HepG2 (cell line): ENCODE data around the gene TRMU. TPM values are rescaled to one million over a fixed set of nuclear protein-coding genes. Genes with fewer than 3 reads are reported as not detected.
A peak's percentile ranks its signal among the peaks of the same experiment; 100 is the strongest.

Source experiments
- ATAC-seq: fragments of 200-7000 bp; cut with Tn5 transposase; 3 replicates; pipeline ENCODE4 v1.9.1; 2020; ENCODE audit warnings: mild to moderate bottlenecking, moderate library complexity
- BruUV-seq: library from RNA; stranded (reverse); fragments of 400-500 nt; replicated peaks from 2 replicates; lab custom pipeline; 2021; lab: Mats Ljungman, UMichigan
- CTCF ChIA-PET: fragments of 300-600 bp; formaldehyde crosslinking; extraction: SDS; loops from one replicate; lab custom pipeline; 2021; ENCODE audit warnings: low total read pairs, inconsistent platforms, low intra/inter-chr PET ratio; lab: Yijun Ruan, JAX
- POLR2A ChIA-PET: fragments of 350-600 bp; sonication (Branson Sonifier 250); formaldehyde crosslinking; loops from one replicate; lab custom pipeline; 2020; ENCODE audit warnings: antibody characterized with exemption, inconsistent platforms; lab: Yijun Ruan, JAX
- DNase-seq: peaks from one replicate; pipeline ENCODE4 v3.0.0-alpha.2; 2015; ENCODE audit warnings: low spot score
- FAIRE-seq: peaks from 3 replicates; lab custom pipeline; 2011; peaks lifted over from hg19 to GRCh38; lab: Jason Lieb, UNC
- H2AFZ ChIP-seq: one replicate; pipeline ENCODE4 v1.6.1; 2011; ENCODE audit warnings: low read length, inconsistent platforms
- H3K27ac ChIP-seq: fragments of 300-600 bp; 3 replicates; pipeline ENCODE4 v1.8.0; 2011; ENCODE audit warnings: mixed run types, mild to moderate bottlenecking, mixed read lengths, low read length, inconsistent platforms; ENCODE audit not compliant: insufficient read depth; ENCODE audit errors: extremely low read length
- H3K27me3 ChIP-seq, 2 experiments: fragments of 200-600 bp in 1 of 2; 2 replicates in 1 of 2; 3 replicates in 1 of 2; pipeline versions ENCODE4 v1.6.0 to v1.8.0; 2011; ENCODE audit warnings: low read length in 2 of 2, mild to moderate bottlenecking in 2 of 2, moderate library complexity in 2 of 2, inconsistent platforms in 1 of 2; ENCODE audit not compliant: insufficient read depth in 2 of 2, control insufficient read depth in 1 of 2
- H3K36me3 ChIP-seq, 2 experiments: fragments of 200-600 bp in 1 of 2; replicated peaks in 1 of 2; 2 replicates in 1 of 2; 3 replicates in 1 of 2; pipeline versions ENCODE4 v1.5.1 to v1.8.0; 2011; ENCODE audit warnings: low read length in 2 of 2, inconsistent platforms in 1 of 2; ENCODE audit not compliant: insufficient read depth in 2 of 2, control insufficient read depth in 1 of 2
- H3K4me1 ChIP-seq: 2 replicates; pipeline ENCODE4 v1.5.1; 2012; ENCODE audit warnings: low read length, inconsistent platforms; ENCODE audit not compliant: insufficient read depth
- H3K4me2 ChIP-seq: 2 replicates; pipeline ENCODE4 v1.6.0; 2011; ENCODE audit warnings: low read depth, low read length, inconsistent platforms
- H3K4me3 ChIP-seq, 3 experiments: fragments of 200-600 bp in 1 of 3; sonication (generic), shearing (Covaris generic) in 1 of 3; replicated peaks in 1 of 3; 2 replicates each; pipeline ENCODE4 v1.5.1; 2011 to 2016; ENCODE audit warnings: low read length in 3 of 3, inconsistent platforms in 2 of 3, low read depth in 2 of 3, mild to moderate bottlenecking in 2 of 3, control low read depth in 1 of 3, mixed read lengths in 1 of 3; ENCODE audit not compliant: insufficient read depth in 1 of 3
- H3K79me2 ChIP-seq: one replicate; pipeline ENCODE4 v1.6.1; 2011; ENCODE audit warnings: low read length, inconsistent platforms; ENCODE audit not compliant: insufficient read depth
- H3K9ac ChIP-seq: 2 replicates; pipeline ENCODE4 v1.6.0; 2011; ENCODE audit warnings: mild to moderate bottlenecking, low read depth, low read length, inconsistent platforms; ENCODE audit not compliant: insufficient read depth
- H3K9me3 ChIP-seq: 2 replicates; pipeline ENCODE4 v1.5.1; 2012; ENCODE audit warnings: mild to moderate bottlenecking, low read length
- H4K20me1 ChIP-seq: 2 replicates; pipeline ENCODE4 v1.6.0; 2011; ENCODE audit warnings: inconsistent platforms, mild to moderate bottlenecking, low read length, moderate library complexity; ENCODE audit not compliant: insufficient read depth
- AHDC1 ChIP-seq: sonication (generic); formaldehyde crosslinking; IDR thresholded peaks from 2 replicates; pipeline ENCODE4 v1.5.1; 2020; ENCODE audit warnings: mild to moderate bottlenecking, missing genetic modification reagents, borderline replicate concordance
- BRD4 ChIP-seq: sonication (generic); formaldehyde crosslinking; IDR thresholded peaks from 2 replicates; pipeline ENCODE4 v1.4.0; 2020; ENCODE audit warnings: missing genetic modification reagents
- GTF3A ChIP-seq: sonication (generic); formaldehyde crosslinking; conservative IDR thresholded peaks from 2 replicates; pipeline ENCODE4 v1.4.0; 2020; ENCODE audit warnings: mild to moderate bottlenecking, missing genetic modification reagents
- NCOA5 ChIP-seq: sonication (generic); formaldehyde crosslinking; IDR thresholded peaks from 2 replicates; pipeline ENCODE4 v1.4.0; 2020; ENCODE audit warnings: missing genetic modification reagents
- REPIN1 ChIP-seq: sonication (generic); formaldehyde crosslinking; IDR thresholded peaks from 2 replicates; pipeline ENCODE4 v1.8.0; 2022; ENCODE audit warnings: missing genetic modification reagents, low read depth, mild to moderate bottlenecking, borderline replicate concordance
- SMYD3 ChIP-seq: sonication (generic); formaldehyde crosslinking; IDR thresholded peaks from 2 replicates; pipeline ENCODE4 v1.8.1; 2023; ENCODE audit warnings: mild to moderate bottlenecking, missing genetic modification reagents
- TAF15 ChIP-seq: fragments of 200-400 bp; formaldehyde crosslinking; IDR thresholded peaks from one replicate; pipeline ENCODE4 v1.6.1; 2018; ENCODE audit warnings: mild to moderate bottlenecking, low read depth, low read length; ENCODE audit not compliant: poor library complexity, severe bottlenecking
- YY1 ChIP-seq: IDR thresholded peaks from 2 replicates; pipeline ENCODE4 v1.6.1; 2011; ENCODE audit warnings: low read length, low read depth, moderate library complexity, mild to moderate bottlenecking; ENCODE audit not compliant: insufficient read depth, insufficient replicate concordance
- ZNF260 ChIP-seq: sonication (generic); formaldehyde crosslinking; IDR thresholded peaks from 2 replicates; pipeline ENCODE4 v1.4.0; 2020; ENCODE audit warnings: missing genetic modification reagents, low read depth, mild to moderate bottlenecking, borderline replicate concordance
- ZNF547 ChIP-seq: sonication (generic); formaldehyde crosslinking; IDR thresholded peaks from 2 replicates; pipeline ENCODE4 v1.5.1; 2020; ENCODE audit warnings: mild to moderate bottlenecking, missing genetic modification reagents
- WGBS: methylation state at CpG from one replicate; pipeline ENCODE4 v1.1.6; 2017; ENCODE audit warnings: low lambda C conversion rate; 5-methylcytosine and 5-hydroxymethylcytosine counted together
- in situ Hi-C: cut with HindIII; loops from 2 replicates; pipeline ENCODE4 v1.10.0; 2017; ENCODE audit warnings: low pct_unique_long_range_greater_than_20kb; ENCODE audit not compliant: extremely low pct_ligation_motif_present
- intact Hi-C: fragments of 100-400 bp; cut with micrococcal nuclease; formaldehyde crosslinking; loops from one replicate; pipeline ENCODE4 v1.10.0; 2022; ENCODE audit not compliant: unreplicated experiment
- polyA plus RNA-seq, 8 experiments: library from polyadenylated mRNA; depleted of rRNA in 3 of 8; stranded (reverse) in 7 of 8; unstranded in 1 of 8; fragments of >200 nt; fragmentation: Illumina TruSeq in 4 of 8; extraction: Trizol in 4 of 8; gene quantifications; 2 replicates each; pipeline versions ENCODE4 v1.2.1 to v1.2.3, GENCODE V29; 2011 to 2016; ENCODE audit warnings: low read depth in 4 of 8, missing spikeins in 1 of 8, mixed read lengths in 1 of 8; ENCODE audit not compliant: insufficient read depth in 1 of 8
- total RNA-seq, 5 experiments: library from RNA; depleted of rRNA; stranded (reverse); fragments of >200 nt; fragmentation: Illumina TruSeq; extraction: Trizol; gene quantifications; 2 replicates each; pipeline ENCODE4 v1.2.3, GENCODE V29; 2016; ENCODE audit warnings: low read depth in 1 of 5
- TF ChIP-seq, protein P1 (sequence below): sonication (generic); formaldehyde crosslinking; IDR thresholded peaks from 2 replicates; pipeline ENCODE4 v1.5.1; 2020; ENCODE audit warnings: mild to moderate bottlenecking, moderate library complexity, missing genetic modification reagents
- TF ChIP-seq, protein P2 (sequence below): sonication (generic); IDR thresholded peaks from 2 replicates; pipeline ENCODE4 v1.6.1; 2016; ENCODE audit warnings: low read depth, borderline replicate concordance

The TRMU gene
- total and polyA plus RNA-seq, 2 of the 13 experiments (the other 11 are each of a cell fraction or from before 2014, with no cell fraction given), result 31.0 to 50.2 TPM

DNA sequence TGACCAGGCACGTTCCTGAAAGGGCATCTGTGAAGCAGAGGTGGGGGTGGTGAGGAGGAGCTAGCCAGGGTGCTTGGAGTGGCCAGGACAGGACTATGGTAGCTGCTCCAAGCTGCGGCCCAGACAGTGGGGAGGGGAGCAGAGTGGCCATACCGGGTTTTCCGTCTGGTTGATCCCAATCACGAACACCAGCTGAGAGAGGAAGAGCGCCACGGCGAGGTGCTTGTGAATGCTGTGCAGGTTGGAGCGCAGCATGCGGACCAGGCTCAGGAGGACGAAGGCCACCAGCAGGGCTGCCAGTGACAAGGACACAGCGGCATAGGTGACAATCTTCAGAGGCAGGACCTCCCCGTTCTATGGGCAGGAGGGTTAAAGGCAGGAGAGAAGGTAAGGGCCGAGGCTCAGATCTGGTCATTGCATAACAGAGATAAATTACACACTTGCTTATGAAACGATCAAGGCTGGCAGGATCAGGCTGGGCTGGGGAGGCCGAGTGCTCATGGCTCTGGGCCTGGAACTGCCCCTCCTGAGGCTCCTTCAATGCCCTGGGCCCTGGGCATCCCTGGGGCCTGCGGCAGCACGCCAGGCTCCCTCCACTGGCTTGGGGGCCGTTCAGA lies 41.5 kb downstream of the TRMU start (continued):
- TF ChIP-seq REPIN1 (CRISPR knock-in tag) (no peak), TAF15 (no peak), ZNF260 (no peak), ZNF547 (0 out of 2 replicates have a peak, but pooled peaks have one; percentile 35)

DNA sequence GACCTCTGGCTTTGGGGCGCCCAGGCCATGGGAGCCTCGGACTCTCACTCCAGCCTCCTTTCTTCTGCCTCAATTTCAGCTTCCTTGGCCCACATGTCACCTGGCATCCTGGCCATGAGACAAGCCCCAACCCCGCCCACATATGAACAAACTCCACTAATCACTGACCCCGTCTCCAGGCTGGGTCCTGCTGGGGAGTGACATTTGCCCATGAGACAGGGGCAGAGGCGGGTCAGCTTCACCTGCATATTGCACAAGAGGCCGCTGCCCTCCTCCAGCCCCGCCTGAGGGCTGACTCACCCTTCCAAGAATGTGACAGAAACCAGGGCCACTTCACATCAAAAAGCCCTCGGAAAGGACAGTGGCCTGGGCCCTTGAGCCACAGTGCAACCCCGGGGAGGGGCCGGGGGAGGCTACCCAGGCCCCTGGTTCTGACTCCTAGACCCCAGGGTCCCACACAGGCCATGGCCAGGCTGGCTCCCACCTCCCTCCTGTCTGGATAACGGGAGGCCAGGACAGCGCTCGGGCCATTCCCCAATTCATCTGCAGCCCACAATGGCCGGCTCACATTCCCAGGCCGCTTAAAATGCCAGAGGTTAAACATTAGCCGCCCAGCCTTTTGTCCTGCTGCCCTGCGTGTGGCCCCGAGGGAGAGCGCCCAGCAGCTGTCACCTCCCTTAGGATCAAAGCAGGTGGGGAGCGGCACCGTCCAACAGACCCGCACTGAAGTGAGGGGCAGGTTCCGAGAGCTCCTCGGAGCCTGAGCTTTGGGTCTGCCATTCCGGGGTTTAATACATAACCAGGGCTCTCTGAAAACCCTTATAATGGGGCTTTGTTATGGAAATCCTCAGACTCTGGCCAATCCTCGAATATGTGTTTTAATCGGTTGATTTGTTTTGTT lies 42.3 kb downstream of the TRMU start:
- ATAC-seq (peak; percentile 88), DNase-seq (peak; percentile 96), FAIRE-seq (peak; percentile 91)
- Histone ChIP-seq H3K4me2 (peak overlapping the region; percentile 97), H3K4me1 (peaks cover 58% of the 10 kb centered on the region), H3K27ac (peak overlapping the region; percentile 93), H2AFZ (no peak overlapping the region), H3K9ac (peak overlapping the region; percentile 80), H3K9me3 (0 out of 2 replicates have a peak, but pooled peaks cover 5% of the 10 kb centered on the region), H3K79me2 (no peaks in the 10 kb centered on the region), H3K27me3 (no peaks in the 10 kb centered on the region; a peak in 1 of 5 replicates), H3K36me3 (no peaks in the 10 kb centered on the region), H4K20me1 (no peaks in the 10 kb centered on the region), H3K4me3 (peak overlapping the region; percentile 54 to 78 (median 57))
- WGBS, result 4% methylated on average over 7 of the region's 27 CpGs
- ChIA-PET CTCF (no interaction called here), POLR2A (interaction anchor here (0.8 to 2.6 kb wide), 15 partner anchors 8 to 275 kb away, joined by 3 to 33 read pairs (median 5); partner anchors contain the start of genes TRMU and TTC38)
- intact Hi-C loops (loop anchor here (5.0 kb wide), 1 partner anchor 65 kb away; no protein-coding TSS in a partner anchor), in situ Hi-C loops (no loop called here)
- TSS peak; percentile 48 for BruUV-seq
- TF ChIP-seq GTF3A (CRISPR knock-in tag) (no peak), NCOA5 (CRISPR knock-in tag) (no peak), AHDC1 (CRISPR knock-in tag) (peak; percentile 15; the same call in 1 of the 2 replicates), BRD4 (no peak), SMYD3 (CRISPR knock-in tag) (0 out of 2 replicates have a peak, but pooled peaks have one; percentile 42), YY1 (peak; percentile 47)
- TF ChIP-seq, protein P1, sequence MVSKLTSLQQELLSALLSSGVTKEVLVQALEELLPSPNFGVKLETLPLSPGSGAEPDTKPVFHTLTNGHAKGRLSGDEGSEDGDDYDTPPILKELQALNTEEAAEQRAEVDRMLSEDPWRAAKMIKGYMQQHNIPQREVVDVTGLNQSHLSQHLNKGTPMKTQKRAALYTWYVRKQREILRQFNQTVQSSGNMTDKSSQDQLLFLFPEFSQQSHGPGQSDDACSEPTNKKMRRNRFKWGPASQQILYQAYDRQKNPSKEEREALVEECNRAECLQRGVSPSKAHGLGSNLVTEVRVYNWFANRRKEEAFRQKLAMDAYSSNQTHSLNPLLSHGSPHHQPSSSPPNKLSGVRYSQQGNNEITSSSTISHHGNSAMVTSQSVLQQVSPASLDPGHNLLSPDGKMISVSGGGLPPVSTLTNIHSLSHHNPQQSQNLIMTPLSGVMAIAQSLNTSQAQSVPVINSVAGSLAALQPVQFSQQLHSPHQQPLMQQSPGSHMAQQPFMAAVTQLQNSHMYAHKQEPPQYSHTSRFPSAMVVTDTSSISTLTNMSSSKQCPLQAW, result peak; percentile 93
- TF ChIP-seq, protein P2, sequence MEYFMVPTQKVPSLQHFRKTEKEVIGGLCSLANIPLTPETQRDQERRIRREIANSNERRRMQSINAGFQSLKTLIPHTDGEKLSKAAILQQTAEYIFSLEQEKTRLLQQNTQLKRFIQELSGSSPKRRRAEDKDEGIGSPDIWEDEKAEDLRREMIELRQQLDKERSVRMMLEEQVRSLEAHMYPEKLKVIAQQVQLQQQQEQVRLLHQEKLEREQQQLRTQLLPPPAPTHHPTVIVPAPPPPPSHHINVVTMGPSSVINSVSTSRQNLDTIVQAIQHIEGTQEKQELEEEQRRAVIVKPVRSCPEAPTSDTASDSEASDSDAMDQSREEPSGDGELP, result peak; percentile 84
